Epithelial cell of esophagus (primary cell): Measurements from ENCODE around the gene FAM50B.

Experiments used
- DNase-seq: peaks from one replicate; pipeline ENCODE4 v3.0.0; 2010; ENCODE audit warnings: low read depth
- H3K4me3 ChIP-seq: 2 replicates; pipeline ENCODE4 v1.5.1; 2011; ENCODE audit warnings: mild to moderate bottlenecking, low read length, control low read depth
- CTCF ChIP-seq: IDR thresholded peaks from 2 replicates; pipeline ENCODE4 v1.5.1; 2011; ENCODE audit warnings: low read depth, mild to moderate bottlenecking, low read length, control low read depth, inconsistent platforms; ENCODE audit not compliant: insufficient read depth; ENCODE audit errors: missing control alignments

FAM50B gene

GRCh38 chr6:3885262-3886036 is 36.3 kb downstream of the FAM50B start:
- TF ChIP-seq CTCF = peak; percentile 23
- no peak overlapping the region for H3K4me3 ChIP-seq
- no peak for DNase-seq

GRCh38 chr6:3887150-3887700 is 38.1 kb downstream of the FAM50B start:
- peak; percentile 58 for TF ChIP-seq CTCF
- H3K4me3 ChIP-seq = no peak overlapping the region
- DNase-seq = peak; percentile 49

- H3K4me3 ChIP-seq = no peak overlapping the region
- no peak for TF ChIP-seq CTCF
- DNase-seq = no peak
Observed at GRCh38 chr6:3888153-3888957, 39.2 kb downstream of the FAM50B start.

GRCh38 chr6:3890047-3890446 is 40.9 kb downstream of the FAM50B start:
- TF ChIP-seq CTCF = no peak
- no peak overlapping the region for H3K4me3 ChIP-seq
- DNase-seq = no peak

GRCh38 chr6:3891883-3892282 is 42.7 kb downstream of the FAM50B start:
- DNase-seq = no peak
- H3K4me3 ChIP-seq = no peak overlapping the region
- no peak for TF ChIP-seq CTCF

GRCh38 chr6:3892603-3893002 is 43.4 kb downstream of the FAM50B start:
- no peak overlapping the region for H3K4me3 ChIP-seq
- no peak for TF ChIP-seq CTCF
- DNase-seq = no peak

GRCh38 chr6:3893487-3893886 is 44.3 kb downstream of the FAM50B start:
- H3K4me3 ChIP-seq = no peak overlapping the region
- DNase-seq = no peak
- TF ChIP-seq CTCF = no peak
